ENCODE measurements around the gene SSB. TPM values are rescaled to one million over a fixed set of nuclear protein-coding genes. Genes with fewer than 3 reads are reported as not detected.
"Not testable (repeated sequence)": the region's sequence is repeated elsewhere in the genome, so short reads cannot be mapped to it uniquely, and the experiment has no call there.

The SSB gene
- polyA plus RNA-seq, 1 donor: 97.4 TPM

DNA sequence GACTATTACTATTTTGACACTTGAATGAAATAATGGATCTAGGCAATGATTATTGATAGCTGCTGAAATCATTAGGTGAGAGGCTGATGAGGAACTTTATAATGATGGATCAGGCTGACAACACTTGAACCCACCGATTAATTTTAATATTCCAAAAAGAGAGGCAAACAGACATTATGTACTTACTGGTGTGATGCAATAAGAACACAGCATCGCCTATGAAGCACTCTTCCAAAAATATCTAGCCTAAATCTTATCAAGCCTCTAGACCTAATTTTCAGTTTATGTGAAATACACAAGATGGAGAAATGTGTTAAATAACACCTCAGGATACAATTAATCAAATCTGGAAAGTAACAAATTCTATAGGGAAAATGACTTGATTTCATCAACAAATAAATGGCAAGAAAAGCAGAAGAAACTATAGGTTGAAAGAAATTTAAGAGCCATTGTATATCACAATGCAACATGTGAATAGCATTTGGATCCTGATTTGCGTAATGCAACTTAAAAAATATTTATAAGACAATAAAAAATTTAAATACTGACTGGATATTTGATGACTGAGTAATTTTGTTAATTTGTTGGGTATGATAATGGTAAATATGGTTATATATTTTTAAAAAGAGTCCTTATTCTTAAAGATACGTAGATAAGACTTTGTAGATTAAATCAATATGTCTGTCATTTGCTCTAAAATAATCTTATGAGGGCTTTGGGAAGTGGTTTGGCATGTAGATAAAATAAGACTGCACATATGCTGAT lies 17.2 kb upstream of the SSB start:
- no peak for DNase-seq (ENCODE audit: low read depth)

DNA sequence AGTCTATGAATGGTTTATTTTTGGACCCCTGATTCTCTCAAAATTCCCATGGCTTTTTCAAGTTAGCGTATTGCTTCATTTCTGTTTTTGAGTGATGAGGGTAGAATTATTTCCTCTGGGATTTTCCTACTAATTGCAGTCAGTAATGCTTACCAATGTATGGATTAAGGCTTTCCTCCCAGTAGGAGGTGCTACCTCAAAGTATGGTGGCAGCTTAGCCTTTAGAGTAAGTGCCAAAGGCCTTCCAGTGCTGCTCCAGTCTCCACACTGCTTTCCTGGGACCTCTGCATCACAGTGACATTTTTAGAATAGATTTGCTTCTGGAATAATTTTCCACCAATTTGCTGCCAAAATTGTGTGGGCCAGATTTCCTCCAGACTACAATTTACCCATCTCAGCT lies 16.2 kb upstream of the SSB start:
- no peak for DNase-seq (ENCODE audit: low read depth)

DNA sequence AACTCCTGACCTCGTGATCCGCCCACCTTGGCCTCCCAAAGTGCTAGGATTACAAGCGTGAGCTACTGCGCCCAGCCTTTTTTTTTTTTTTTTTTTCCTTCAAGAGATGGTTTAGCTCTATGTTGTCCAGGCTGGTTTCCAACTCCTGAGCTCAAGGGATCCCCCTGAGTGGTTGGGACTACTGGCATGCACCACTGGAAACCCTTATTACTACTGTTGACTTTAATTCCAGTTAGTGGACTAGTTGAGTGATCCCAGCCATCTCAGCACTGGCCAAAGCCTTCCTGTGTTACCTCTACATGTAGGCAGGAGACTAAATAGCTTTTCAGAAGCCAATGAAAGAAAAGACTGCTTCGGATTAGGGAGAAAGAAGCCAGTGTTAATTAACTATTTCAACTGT lies 8.1 kb upstream of the SSB start:
- DNase-seq (ENCODE audit: low read depth): no peak

DNA sequence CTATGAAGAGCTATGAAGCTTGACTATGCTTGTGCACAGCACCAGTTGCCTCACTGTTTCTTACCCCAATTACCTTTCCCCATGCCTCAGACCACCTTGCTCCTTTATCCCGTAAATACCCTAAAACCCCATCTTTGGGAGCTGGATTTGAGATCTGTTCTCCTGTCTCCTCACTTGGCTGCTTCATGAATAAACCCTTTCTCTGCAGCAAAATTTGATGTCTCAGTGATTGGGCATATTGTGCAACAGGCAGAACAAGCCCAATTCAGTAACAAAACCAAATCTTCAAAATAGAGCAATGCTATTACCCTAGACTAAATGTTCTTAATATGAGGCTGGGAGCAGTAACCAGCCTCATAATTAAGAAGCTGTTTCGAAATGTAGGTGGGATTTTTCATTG lies 3.5 kb upstream of the SSB start:
- DNase-seq (ENCODE audit: low read depth): no peak

DNA sequence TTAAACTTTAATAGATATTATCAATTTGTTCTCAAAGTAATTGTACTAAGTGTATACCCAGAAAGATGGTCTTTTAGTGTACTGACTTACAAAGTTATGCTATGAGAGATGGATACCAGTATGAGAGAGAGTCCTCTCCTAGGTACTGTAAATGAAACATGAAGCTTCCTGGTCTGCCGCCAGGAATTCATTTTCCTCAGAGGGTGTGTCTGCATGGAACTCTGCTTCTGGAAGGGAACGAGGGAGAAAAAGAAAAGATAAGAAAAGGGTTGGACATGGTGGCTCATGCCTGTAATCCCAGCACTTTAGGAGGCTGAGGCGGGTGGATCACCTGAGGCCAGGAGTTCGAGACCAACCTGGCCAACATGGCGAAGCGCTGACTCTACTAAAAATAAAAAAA lies 2.2 kb upstream of the SSB start:
- DNase-seq (ENCODE audit: low read depth): no peak

DNA sequence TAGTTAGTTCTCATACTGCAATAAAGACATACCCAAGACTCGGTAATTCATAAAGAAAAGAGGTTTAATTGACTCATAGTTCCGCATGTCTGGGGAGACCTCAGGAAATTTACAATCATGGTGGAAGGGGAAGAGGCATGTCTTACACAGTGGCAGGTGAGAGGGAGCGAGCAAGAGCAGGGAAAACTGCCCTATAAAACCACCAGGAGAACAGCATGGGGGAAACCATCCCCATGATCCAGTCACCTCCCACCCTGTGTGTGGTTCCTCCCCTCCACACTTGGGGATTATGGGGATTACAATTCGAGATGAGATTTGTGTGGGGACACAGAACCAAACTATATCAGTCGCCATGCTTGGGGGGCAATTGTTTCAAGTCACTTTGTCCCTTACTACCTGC lies 1.1 kb upstream of the SSB start:
- DNase-seq (ENCODE audit: low read depth): no peak

DNA sequence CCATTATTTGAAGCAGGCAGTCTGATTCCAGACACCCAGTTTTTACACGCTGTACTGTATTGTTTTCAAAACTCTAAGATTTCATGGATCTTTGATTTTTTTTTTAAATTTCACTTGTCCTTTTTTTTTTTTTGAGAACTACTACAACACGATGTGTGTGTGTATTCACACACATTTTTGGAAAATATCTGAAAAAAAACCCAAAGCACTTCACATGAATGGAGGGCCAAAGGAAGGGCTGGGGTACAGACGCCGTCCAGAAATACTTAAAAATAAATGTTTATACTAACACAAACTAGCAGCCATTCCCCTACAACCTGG lies 314 bp upstream of the SSB start:
- no peak for DNase-seq (ENCODE audit: low read depth)

DNA sequence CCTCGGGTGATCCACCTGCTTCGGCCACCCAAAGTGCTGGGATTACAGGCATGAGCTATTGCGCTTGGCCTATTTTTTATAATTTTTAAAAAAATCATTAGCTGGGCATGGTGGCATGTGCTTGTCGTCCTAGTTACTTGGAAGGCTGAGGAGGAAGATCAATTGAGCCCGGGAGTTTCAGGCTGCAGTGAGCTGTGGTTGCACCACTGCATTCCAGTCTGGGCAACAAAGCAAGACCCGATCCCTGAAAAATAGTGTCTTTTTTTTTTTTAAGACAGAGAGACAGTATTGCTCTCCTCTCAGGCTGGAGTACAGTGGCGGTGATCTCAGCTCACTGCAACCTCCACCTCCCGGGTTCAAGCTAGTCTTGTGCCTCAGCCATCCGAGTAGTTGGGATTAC lies 4.8 kb downstream of the SSB start:
- DNase-seq (ENCODE audit: low read depth): no peak

DNA sequence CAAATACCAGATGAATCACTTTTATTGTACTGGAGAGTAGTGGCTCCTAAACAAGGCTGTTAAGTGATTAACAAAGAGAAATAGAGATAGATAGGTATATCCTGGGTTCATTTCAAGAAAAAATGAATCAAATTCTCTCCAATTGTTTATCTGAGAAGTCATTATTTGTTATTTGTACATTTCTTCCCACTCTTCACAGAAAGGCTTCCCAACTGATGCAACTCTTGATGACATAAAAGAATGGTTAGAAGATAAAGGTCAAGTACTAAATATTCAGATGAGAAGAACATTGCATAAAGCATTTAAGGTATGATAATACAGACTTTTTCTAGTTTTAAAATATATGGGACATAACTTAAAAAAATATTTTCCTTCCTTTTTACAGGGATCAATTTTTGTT lies 7.9 kb downstream of the SSB start:
- no peak for DNase-seq (ENCODE audit: low read depth)

DNA sequence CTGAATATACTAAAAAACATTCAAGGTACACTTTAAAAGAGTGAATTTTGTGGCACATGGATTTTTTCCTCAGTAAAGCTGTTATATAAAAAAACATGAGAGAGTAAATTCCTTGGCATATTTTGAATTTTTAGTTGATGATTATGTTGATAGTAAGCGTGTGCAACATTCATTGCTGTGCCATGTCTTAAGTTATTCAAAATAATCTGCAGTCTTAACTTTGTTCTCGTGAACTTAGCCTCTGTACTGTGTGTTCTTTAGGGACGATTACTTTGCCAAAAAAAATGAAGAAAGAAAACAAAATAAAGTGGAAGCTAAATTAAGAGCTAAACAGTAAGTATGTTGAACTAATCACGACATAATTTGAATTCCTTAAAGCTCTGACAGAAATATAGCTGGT lies 9.6 kb downstream of the SSB start:
- no peak for DNase-seq (ENCODE audit: low read depth)

DNA sequence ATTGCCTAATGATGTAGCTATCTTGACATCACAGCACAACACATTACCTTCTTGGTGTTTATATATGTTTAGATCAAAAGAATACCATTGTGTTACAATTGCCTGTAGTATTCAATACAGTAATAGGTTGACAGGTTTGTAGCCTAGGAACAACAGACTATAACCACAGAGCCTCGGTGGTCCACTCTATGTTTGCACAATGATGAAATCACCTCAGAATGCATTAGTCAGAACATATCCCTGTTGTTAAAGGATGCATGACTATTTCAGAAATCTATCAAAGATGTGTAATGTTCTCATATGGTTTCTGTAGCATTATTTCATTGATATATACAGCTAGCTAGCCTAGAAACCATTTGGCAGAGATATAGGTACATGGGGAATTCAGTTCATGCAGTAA lies 17.2 kb downstream of the SSB start:
- no peak for DNase-seq (ENCODE audit: low read depth)

DNA sequence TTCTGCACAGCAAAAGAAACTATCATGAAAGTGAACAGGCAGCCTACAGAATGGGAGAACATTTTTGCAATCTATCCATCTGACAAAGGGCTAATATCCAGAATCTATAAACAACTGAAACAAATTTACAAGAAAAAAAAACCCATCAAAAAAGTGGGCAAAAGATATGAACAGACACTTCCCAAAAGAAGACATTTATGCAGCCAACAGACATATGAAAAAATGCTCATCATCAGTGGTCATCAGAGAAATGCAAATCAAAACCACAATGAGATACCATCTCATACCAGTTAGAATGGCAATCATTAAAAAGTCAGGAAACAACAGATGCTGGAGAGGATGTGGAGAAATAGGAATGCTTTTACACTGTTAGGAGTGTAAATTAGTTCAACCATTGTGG lies 18.3 kb downstream of the SSB start:
- not testable (repeated sequence) for DNase-seq (ENCODE audit: low read depth)

DNA sequence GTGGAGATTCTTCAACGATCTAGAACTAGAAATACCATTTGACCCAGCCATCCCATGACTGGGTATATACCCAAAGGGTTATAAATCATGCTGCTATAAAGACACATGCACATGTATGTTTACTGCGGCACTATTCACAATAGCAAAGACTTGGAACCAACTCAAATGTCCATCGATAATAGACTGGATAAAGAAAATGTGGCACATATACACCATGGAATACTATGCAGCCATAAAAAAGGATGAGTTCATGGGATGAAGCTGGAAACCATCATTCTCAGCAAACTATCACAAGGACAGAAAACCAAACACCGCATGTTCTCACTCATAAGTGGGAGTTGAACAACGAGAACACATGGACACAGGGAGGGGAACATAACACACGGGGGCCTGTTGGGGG lies 18.7 kb downstream of the SSB start:
- DNase-seq (ENCODE audit: low read depth): not testable (repeated sequence)

DNA sequence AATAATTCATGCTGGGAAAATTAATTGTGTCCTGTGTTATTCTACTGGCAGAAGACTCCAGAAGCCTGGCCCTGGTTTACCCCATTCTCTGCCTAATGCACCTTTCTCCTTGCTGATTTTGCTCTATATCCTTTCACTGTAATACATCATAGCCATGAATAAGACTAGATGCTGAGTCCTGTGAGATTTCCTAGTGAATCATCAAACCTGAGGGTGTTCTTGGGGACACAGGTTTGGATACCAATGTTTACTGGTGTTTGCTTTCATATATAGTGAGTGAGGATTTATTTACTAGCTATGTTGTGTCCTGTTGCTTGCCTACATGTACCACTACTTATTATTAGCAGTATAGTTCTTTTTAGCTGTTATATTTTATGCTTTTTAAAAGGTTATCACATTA lies 19.6 kb downstream of the SSB start:
- no peak for DNase-seq (ENCODE audit: low read depth)

DNA sequence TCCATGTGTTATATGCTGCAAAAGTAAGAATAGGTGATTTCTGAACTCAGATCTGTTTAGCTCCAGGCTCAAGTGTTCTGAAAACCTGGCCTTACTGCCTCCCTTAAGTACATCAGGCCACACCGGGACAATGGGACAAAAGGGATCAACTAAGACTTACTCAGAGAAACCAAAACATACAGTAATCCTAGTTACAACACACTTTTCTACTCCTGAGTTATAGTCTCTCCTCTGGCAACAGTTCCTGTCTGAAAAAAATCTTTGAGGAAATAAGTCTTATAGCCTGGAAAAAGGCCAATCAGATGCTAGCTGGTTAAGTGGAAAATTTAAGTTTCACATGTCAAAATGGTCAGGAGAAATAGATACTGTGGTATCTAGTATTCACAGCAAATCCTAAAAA lies 20.4 kb downstream of the SSB start:
- DNase-seq (ENCODE audit: low read depth): no peak

DNA sequence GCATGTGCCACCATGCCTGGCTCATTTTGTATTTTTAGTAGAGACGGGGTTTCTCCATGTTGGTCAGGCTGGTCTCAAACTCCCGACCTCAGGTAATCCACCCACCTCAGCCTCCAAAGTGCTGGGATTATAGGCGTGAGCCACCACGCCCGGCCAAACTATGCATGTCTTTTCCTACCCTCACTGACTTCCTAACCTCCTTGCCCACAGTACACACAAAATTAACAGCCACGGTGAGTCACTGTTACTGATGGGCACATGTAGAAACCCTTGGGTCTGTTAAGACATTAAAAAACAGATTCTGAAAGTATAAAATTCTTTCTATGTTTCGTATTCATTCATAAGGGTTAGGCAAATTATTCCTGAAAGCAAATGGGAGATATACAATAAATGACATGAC lies 21.4 kb downstream of the SSB start:
- DNase-seq (ENCODE audit: low read depth): not testable (repeated sequence)

DNA sequence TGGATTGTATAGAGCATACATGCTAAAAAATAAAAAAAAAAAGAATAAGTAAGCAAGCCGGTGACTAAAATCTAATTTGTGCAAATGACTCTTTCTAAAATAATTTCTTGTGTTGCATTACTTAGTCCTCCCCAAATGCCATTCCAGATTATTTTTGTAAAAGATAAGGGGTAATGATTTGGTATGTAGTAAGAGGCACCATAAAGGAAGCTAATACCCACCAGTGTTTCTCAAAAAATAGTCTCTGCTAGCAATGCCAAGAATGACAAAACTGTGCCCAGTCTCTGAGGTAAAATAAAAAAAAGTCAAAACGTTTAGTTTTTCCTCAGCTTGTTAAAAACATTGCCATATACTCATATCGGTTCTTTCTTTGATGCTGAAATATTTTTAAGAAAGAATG lies 23.4 kb downstream of the SSB start:
- no peak for DNase-seq (ENCODE audit: low read depth)

DNA sequence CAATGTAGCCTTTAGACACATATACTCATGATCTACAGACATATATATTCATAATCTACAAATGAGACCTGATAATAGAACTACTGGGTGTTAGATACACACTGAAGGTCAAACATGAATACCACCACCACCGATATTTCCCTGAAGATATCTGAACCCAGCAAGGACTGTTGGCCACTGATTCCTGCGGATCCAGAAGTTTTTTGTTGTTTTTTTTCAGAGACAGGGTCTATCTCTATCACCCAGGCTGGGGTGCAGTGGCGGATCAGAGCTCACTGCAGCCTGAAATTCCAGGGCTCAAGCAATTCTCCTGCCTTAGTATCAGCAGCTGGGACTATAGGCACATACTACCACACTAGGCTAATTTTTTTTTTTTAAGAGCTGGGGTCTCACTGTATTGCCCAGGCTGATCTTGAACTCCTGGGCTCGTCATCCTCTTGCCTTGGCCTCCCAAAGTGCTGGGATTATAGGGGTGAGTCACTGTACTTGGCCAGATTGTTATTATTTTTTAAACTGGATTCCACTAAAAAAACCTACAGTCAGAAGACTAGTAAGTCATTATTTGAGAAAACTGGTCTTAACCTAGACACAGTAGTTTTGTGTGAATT lies 24.2 kb downstream of the SSB start:
- no peak for DNase-seq (ENCODE audit: low read depth)

DNA sequence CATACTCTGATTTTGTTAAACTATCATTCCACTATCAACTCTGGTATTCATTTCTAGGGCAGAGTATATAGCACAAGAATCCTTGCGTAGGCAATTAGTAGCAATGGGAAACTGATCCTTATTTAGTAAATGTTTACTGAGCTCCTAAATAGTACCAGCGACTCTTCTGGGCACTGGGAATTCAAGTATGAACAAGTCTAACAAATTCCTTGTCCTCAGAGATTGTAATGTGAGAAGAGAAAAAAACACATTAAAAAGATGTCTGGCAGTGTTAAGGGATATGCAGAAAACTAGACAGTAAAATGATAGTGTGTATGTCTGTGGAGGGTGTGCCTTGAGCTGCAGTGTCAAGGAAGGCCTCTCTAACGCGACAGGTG lies 25.3 kb downstream of the SSB start:
- DNase-seq (ENCODE audit: low read depth): no peak

DNA sequence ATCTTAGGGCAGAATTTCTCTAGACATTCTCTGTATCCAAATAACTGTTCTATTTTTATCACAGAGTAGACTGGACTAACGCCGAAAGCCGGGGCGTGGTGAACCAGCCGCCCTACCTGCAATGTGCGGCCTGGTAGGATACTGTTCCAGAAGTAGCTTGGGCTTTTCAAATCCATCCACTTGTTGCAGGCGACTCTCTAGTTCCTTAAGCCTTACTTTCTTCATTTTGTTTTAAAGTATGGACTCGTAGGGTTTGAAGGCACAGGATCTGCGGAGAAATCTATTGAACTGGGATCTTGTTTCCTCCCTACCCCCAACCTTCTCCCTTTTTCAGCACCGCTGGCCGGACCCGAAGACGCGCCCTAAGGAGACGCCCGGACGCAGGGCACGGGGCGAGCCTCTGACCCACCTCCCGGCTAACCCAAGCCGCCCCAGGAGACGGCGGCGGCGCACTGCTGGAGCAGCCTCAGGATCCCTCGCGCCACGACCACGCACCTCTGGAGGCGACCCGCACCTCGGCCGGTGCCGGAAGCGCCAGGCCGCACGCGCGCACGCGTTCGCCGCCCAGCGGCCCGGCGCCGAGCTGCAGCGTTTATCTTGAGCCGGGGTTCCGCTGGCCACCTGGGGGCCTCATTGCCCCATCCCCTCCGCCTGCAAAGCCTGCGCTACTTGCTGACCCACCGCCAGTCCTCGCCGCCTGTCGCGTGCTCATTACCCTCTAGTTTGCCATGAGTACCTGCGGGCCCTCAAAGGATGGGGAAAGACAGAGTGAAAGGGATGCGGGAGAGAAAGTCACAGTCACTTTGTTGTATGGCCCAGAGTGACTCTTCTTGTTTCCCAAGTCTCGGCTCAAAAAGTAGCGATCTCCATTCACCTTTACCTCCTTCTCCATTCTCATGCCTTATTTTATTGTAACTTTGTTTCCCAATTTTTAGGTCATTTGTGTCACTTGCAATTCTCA lies 26.0 kb downstream of the SSB start, which contains the start of gene METTL5:
TSS of gene METTL5 (minus strand) at position 533 of the 961 bp plus-strand sequence. CDS start at position 225, 308 bp downstream.
- peak; percentile 50 for DNase-seq (ENCODE audit: low read depth)

DNA sequence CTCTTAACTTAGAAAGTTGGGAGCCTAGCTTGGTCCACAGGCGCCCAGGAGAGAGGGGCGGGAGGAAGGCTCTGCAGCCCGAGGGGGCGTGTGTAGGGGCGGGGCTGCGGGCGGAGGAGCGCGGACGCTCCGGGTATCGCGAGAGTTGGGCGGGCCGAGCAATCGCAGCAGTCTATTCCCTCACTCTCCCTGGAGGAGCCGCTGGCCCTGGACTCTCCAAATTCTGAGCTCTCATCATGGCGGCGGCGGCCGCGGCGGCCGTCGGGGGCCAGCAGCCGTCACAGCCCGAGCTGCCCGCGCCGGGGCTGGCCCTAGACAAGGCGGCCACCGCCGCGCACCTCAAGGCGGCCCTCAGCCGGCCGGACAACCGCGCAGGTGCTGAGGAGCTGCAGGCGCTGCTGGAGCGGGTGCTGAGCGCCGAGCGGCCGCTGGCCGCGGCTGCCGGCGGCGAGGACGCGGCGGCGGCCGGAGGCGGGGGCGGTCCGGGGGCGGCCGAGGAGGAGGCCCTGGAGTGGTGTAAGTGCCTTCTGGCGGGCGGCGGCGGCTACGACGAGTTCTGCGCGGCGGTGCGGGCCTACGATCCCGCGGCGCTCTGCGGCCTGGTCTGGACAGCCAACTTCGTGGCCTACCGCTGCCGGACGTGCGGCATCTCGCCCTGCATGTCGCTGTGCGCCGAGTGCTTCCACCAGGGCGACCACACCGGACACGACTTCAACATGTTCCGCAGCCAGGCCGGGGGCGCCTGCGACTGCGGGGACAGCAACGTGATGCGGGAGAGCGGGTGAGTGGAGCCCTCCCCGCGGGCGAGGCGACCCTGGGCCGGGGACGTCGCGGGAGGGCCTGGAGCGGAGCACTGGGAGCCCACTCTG lies 28.8 kb downstream of the SSB start, which contains the start of gene UBR3:
TSS of gene UBR3 (plus strand) at position 183 of the 869 bp plus-strand sequence. CDS start at position 237, 54 bp downstream.
- peak; percentile 84 for DNase-seq (ENCODE audit: low read depth)

Measured in forelimb muscle (tissue), 1 donor.